Stimulated activated CD4-positive, alpha-beta T cell treated with anti-CD3 and anti-CD28 coated beads, TNF-alpha, amount 100 ng/mL, for 48 hours (primary cell): ENCODE measurements around the gene POM121.
"Not testable (repeated sequence)": the region's sequence is repeated elsewhere in the genome, so short reads cannot be mapped to it uniquely, and the experiment has no call there.

Experiments
- DNase-seq, 3 donors: peaks; one replicate each; pipeline ENCODE4 v3.0.0-alpha.2; 2020; ENCODE audit warnings: low read depth in 3 of 3

POM121 gene

GRCh38 chr7:72997447-72997846 lies 72.6 kb downstream of the POM121 start:
- DNase-seq: not testable (repeated sequence)

- not testable (repeated sequence) for DNase-seq
Measured at GRCh38 chr7:72997887-72998468, 73.1 kb downstream of the POM121 start.
